WTC11 (cell line): ENCODE data around the gene DNAH17. TPM values are rescaled to one million over a fixed set of nuclear protein-coding genes. Genes with fewer than 3 reads are reported as not detected.

Source experiments
- ATAC-seq: fragments of 200-7000 bp; cut with Tn5 transposase; 2 replicates; pipeline ENCODE4 v1.10.0; 2021; ENCODE audit warnings: mild to moderate bottlenecking, moderate library complexity
- CTCF ChIA-PET: fragments of 300-600 bp; sonication (Branson Sonifier 250); formaldehyde crosslinking; loops from one replicate; lab custom pipeline; 2021; ENCODE audit warnings: antibody characterized with exemption; lab: Charles Lee
- POLR2A ChIA-PET: fragments of 350-600 bp; sonication (Branson Sonifier 250); formaldehyde crosslinking; loops from one replicate; lab custom pipeline; 2021; ENCODE audit warnings: antibody characterized with exemption; lab: Charles Lee
- DNase-seq: peaks from one replicate; pipeline ENCODE4 v3.0.0; 2021; ENCODE audit warnings: low spot score
- H3K27ac Mint-ChIP-seq: 2 replicates; pipeline ENCODE4 v1.8.0; 2021; ENCODE audit warnings: mixed read lengths
- H3K27me3 Mint-ChIP-seq: 2 replicates; pipeline ENCODE4 v1.8.0; 2021; ENCODE audit warnings: low read depth, mild to moderate bottlenecking, moderate library complexity, mixed read lengths
- H3K36me3 Mint-ChIP-seq: 2 replicates; pipeline ENCODE4 v1.8.0; 2021; ENCODE audit warnings: mixed read lengths
- H3K4me1 Mint-ChIP-seq: 2 replicates; pipeline ENCODE4 v1.8.0; 2022; ENCODE audit warnings: mixed read lengths
- H3K4me3 Mint-ChIP-seq: 2 replicates; pipeline ENCODE4 v1.8.0; 2021; ENCODE audit warnings: mild to moderate bottlenecking, moderate library complexity, mixed read lengths
- H3K9me3 Mint-ChIP-seq: 2 replicates; pipeline ENCODE4 v1.8.0; 2021; ENCODE audit warnings: mixed read lengths
- AFF4 ChIP-seq: sonication (generic); formaldehyde crosslinking; IDR thresholded peaks from 2 replicates; pipeline ENCODE4 v1.8.1; 2023; ENCODE audit warnings: mild to moderate bottlenecking, missing genetic modification reagents, borderline replicate concordance
- ATF3 ChIP-seq: sonication (generic); formaldehyde crosslinking; conservative IDR thresholded peaks from 2 replicates; pipeline ENCODE4 v1.8.1; 2022; ENCODE audit warnings: mild to moderate bottlenecking, missing genetic modification reagents
- ATF6 ChIP-seq: sonication (generic); formaldehyde crosslinking; IDR thresholded peaks from 2 replicates; pipeline ENCODE4 v1.8.1; 2023; ENCODE audit warnings: mild to moderate bottlenecking, missing genetic modification reagents
- CREB1 ChIP-seq: sonication (generic); formaldehyde crosslinking; IDR thresholded peaks from 2 replicates; pipeline ENCODE4 v1.8.0; 2023; ENCODE audit warnings: mild to moderate bottlenecking, missing genetic modification reagents
- CREM ChIP-seq: sonication (generic); formaldehyde crosslinking; IDR thresholded peaks from 2 replicates; pipeline ENCODE4 v1.8.1; 2022; ENCODE audit warnings: mild to moderate bottlenecking, missing genetic modification reagents, moderate library complexity
- E2F5 ChIP-seq: sonication (generic); formaldehyde crosslinking; IDR thresholded peaks from 2 replicates; pipeline ENCODE4 v1.8.1; 2022; ENCODE audit warnings: mild to moderate bottlenecking, moderate library complexity, missing genetic modification reagents
- EMX1 ChIP-seq: fragments of 250-450 bp; sonication (Bioruptor Pico); IDR thresholded peaks from 2 replicates; pipeline ENCODE4 v1.8.0; 2021; ENCODE audit warnings: mild to moderate bottlenecking
- ETV6 ChIP-seq: sonication (generic); formaldehyde crosslinking; IDR thresholded peaks from 2 replicates; pipeline ENCODE4 v1.8.1; 2022; ENCODE audit warnings: mild to moderate bottlenecking, missing genetic modification reagents
- GTF2I ChIP-seq: fragments of 250-450 bp; sonication (Bioruptor Pico); conservative IDR thresholded peaks from 2 replicates; pipeline ENCODE4 v1.4.0; 2021; ENCODE audit warnings: mild to moderate bottlenecking
- IRF2 ChIP-seq: sonication (generic); formaldehyde crosslinking; IDR thresholded peaks from 2 replicates; pipeline ENCODE4 v1.8.0; 2022; ENCODE audit warnings: low read depth, missing genetic modification reagents, borderline replicate concordance
- STAT6 ChIP-seq: sonication (generic); formaldehyde crosslinking; conservative IDR thresholded peaks from 2 replicates; pipeline ENCODE4 v1.8.1; 2023; ENCODE audit warnings: mild to moderate bottlenecking, low read depth, missing genetic modification reagents, moderate library complexity
- TCF7 ChIP-seq: sonication (generic); formaldehyde crosslinking; IDR thresholded peaks from 2 replicates; pipeline ENCODE4 v1.8.0; 2022; ENCODE audit warnings: mild to moderate bottlenecking, low read depth, missing genetic modification reagents, moderate library complexity
- USF1 ChIP-seq: sonication (generic); formaldehyde crosslinking; IDR thresholded peaks from 2 replicates; pipeline ENCODE4 v1.8.0; 2022; ENCODE audit warnings: mild to moderate bottlenecking, missing genetic modification reagents
- ZNF416 ChIP-seq: fragments of 250-450 bp; sonication (Bioruptor Pico); IDR thresholded peaks from 2 replicates; pipeline ENCODE4 v1.9.0; 2021; ENCODE audit warnings: mild to moderate bottlenecking, inconsistent platforms
- ZNF512 ChIP-seq: sonication (generic); formaldehyde crosslinking; IDR thresholded peaks from 2 replicates; pipeline ENCODE4 v1.8.1; 2022; ENCODE audit warnings: missing genetic modification reagents, borderline replicate concordance
- ZSCAN18 ChIP-seq: fragments of 250-450 bp; sonication (Bioruptor Pico); IDR thresholded peaks from 2 replicates; pipeline ENCODE4 v2.1.2; 2022; ENCODE audit warnings: mild to moderate bottlenecking, moderate library complexity
- total RNA-seq: library from RNA; stranded (reverse); gene quantifications from 3 replicates; pipeline ENCODE4 v1.2.3, GENCODE V29; 2021

Gene DNAH17
- total RNA-seq, 1 experiment from 2014 or later = 0.87 TPM

GRCh38 chr17:78539781-78540180, 37.4 kb downstream of the DNAH17 start:
- Mint-ChIP-seq H3K27ac (no peak overlapping the region), H3K4me3 (no peak overlapping the region), H3K27me3 (no peaks in the 10 kb centered on the region), H3K9me3 (no peaks in the 10 kb centered on the region), H3K4me1 (no peaks in the 10 kb centered on the region; the same call in 1 of the 2 replicates), H3K36me3 (no peaks in the 10 kb centered on the region)
- ChIA-PET CTCF (no interaction called here), POLR2A (no interaction called here)
- TF ChIP-seq GTF2I (CRISPR knock-in tag) = no peak
- no peak for TF ChIP-seq ZNF416 (CRISPR knock-in tag)
- TF ChIP-seq ATF3 = no peak
- TF ChIP-seq USF1 (CRISPR knock-in tag) = no peak
- no peak for TF ChIP-seq AFF4 (CRISPR knock-in tag)
- TF ChIP-seq STAT6 (CRISPR knock-in tag) = no peak
- TF ChIP-seq IRF2 = no peak
- no peak for TF ChIP-seq TCF7 (CRISPR knock-in tag)
- TF ChIP-seq EMX1 (CRISPR knock-in tag) = no peak
- TF ChIP-seq ETV6 (CRISPR knock-in tag) = no peak
- no peak for ATAC-seq
- no peak for DNase-seq

GRCh38 chr17:78538033-78538776, 39.0 kb downstream of the DNAH17 start:
- H3K9me3 Mint-ChIP-seq = no peaks in the 10 kb centered on the region
- H3K4me3 Mint-ChIP-seq = no peak overlapping the region
- no peak for DNase-seq
- no peaks in the 10 kb centered on the region for H3K27me3 Mint-ChIP-seq
- ATAC-seq = no peak
- ChIA-PET CTCF (interaction anchor here (1.0 kb wide), 1 partner anchor 170 kb away, joined by 3 read pairs; no protein-coding TSS in a partner anchor), POLR2A (interaction anchor here (0.7 kb wide), 1 partner anchor 179 kb away, joined by 5 read pairs; no protein-coding TSS in a partner anchor)
- no peak overlapping the region for H3K27ac Mint-ChIP-seq
- no peak for TF ChIP-seq CREB1 (CRISPR knock-in tag)
- no peaks in the 10 kb centered on the region for H3K36me3 Mint-ChIP-seq
- no peaks in the 10 kb centered on the region; the same call in 1 of the 2 replicates for H3K4me1 Mint-ChIP-seq

GRCh38 chr17:78537217-78537860, 39.9 kb downstream of the DNAH17 start:
- ATAC-seq = no peak
- DNase-seq = no peak
- Mint-ChIP-seq H3K9me3 (no peaks in the 10 kb centered on the region), H3K27me3 (no peaks in the 10 kb centered on the region), H3K27ac (no peak overlapping the region), H3K4me1 (no peaks in the 10 kb centered on the region; the same call in 1 of the 2 replicates), H3K36me3 (no peaks in the 10 kb centered on the region), H3K4me3 (no peak overlapping the region)
- POLR2A ChIA-PET = interaction anchor here (0.7 kb wide), 1 partner anchor 180 kb away, joined by 5 read pairs; no protein-coding TSS in a partner anchor
- CTCF ChIA-PET = interaction anchor here (0.5 to 1.0 kb wide), 2 partner anchors 90 to 171 kb away, joined by 3 read pairs; no protein-coding TSS in a partner anchor
- TF ChIP-seq CREM (CRISPR knock-in tag) (no peak), E2F5 (CRISPR knock-in tag) (no peak), ZSCAN18 (no peak), ZNF512 (no peak), ATF6 (CRISPR knock-in tag) (no peak)
